Esophagus squamous epithelium (tissue), 5 donors: ENCODE results near the gene ACSF3. TPM values are rescaled to one million over a fixed set of nuclear protein-coding genes. Genes with fewer than 3 reads are reported as not detected.

ENCODE experiments used
- DNase-seq: peaks from one replicate; lab custom pipeline; 2025; lab: John Stamatoyannopoulos, UW
- H3K27ac ChIP-seq, 4 donors: fragments of 200-600 bp; sonication (generic); one replicate each; pipeline ENCODE4 v1.5.1; 2016 to 2019; ENCODE audit warnings: mild to moderate bottlenecking in 1 of 4
- H3K27me3 ChIP-seq, 4 donors: fragments of 200-600 bp; sonication (generic); 1 replicate in 3 of 4; 2 replicates in 1 of 4; pipeline versions ENCODE4 v1.5.1 to v1.6.0; 2017 to 2021; ENCODE audit warnings: antibody characterized with exemption in 1 of 4
- H3K36me3 ChIP-seq, 3 donors: fragments of 200-600 bp; sonication (generic); one replicate each; pipeline ENCODE4 v1.5.1; 2016 to 2019
- H3K4me1 ChIP-seq, 3 donors: fragments of 200-600 bp; sonication (generic); one replicate each; pipeline ENCODE4 v1.5.1; 2017 to 2019
- H3K4me3 ChIP-seq, 4 donors: fragments of 200-600 bp; sonication (generic); 1 replicate in 3 of 4; 2 replicates in 1 of 4; pipeline ENCODE4 v1.5.1; 2016 to 2019; ENCODE audit warnings: mild to moderate bottlenecking in 2 of 4, moderate library complexity in 1 of 4
- H3K9me3 ChIP-seq, 3 donors: fragments of 200-600 bp; sonication (generic); one replicate each; pipeline ENCODE4 v1.5.1; 2016 to 2019
- CTCF ChIP-seq, 6 experiments: fragments of 450-650 bp in 4 of 6; fragments of 200-600 bp in 2 of 6; sonication (generic) in 2 of 6; IDR thresholded peaks; one replicate each; pipeline ENCODE4 v1.5.1; 2016 to 2019; ENCODE audit warnings: antibody characterized with exemption in 6 of 6, mild to moderate bottlenecking in 4 of 6, moderate library complexity in 4 of 6
- POLR2A ChIP-seq, 4 donors: fragments of 450-650 bp; IDR thresholded peaks; one replicate each; pipeline ENCODE4 v1.6.1; 2017; ENCODE audit warnings: antibody characterized with exemption in 4 of 4, mild to moderate bottlenecking in 4 of 4, moderate library complexity in 3 of 4
- WGBS, 2 donors: methylation state at CpG; one replicate each; pipeline ENCODE4 v1.1.5; 2018; 5-methylcytosine and 5-hydroxymethylcytosine counted together
- intact Hi-C: fragments of 100-400 bp; cut with DNase I; formaldehyde crosslinking; loops from one replicate; pipeline ENCODE4 v1.15.0; 2022
- total RNA-seq, 4 donors: library from RNA; depleted of rRNA; stranded (reverse); fragments of >200 nt; gene quantifications; one replicate each; pipeline ENCODE4 v1.1.0, GENCODE V29; 2016
- donor health status: DM: yes; HTN: yes; CAD: no.

The ACSF3 gene
- total RNA-seq, 4 donors from 2014 or later: 15.1 to 21.1 (median 17.4) TPM

- TF ChIP-seq CTCF (IDR thresholded peaks at IDR 0.05): no peak
- no peak for TF ChIP-seq POLR2A (IDR thresholded peaks at IDR 0.05)
- Histone ChIP-seq H3K27ac (no peak overlapping the region), H3K27me3 (no peaks in the 10 kb centered on the region), H3K4me1 (peaks cover 0 to 11% (median 0%) of the 10 kb centered on the region in 3 donors), H3K36me3 (peaks cover 20 to 88% (median 40%) of the 10 kb centered on the region in 3 donors), H3K9me3 (no peaks in the 10 kb centered on the region), H3K4me3 (no peak overlapping the region)
- DNase-seq: no peak
- WGBS, 2 donors: 94 to 100% methylated on average over 4 to 10 of the region's 27 CpGs
- intact Hi-C loops: no loop called here
These were observed 8.9 kb downstream of the ACSF3 start for GRCh38 chr16:89102481-89103073.

- DNase-seq: no peak
- Histone ChIP-seq H3K36me3 (peaks cover 20 to 94% (median 40%) of the 10 kb centered on the region in 3 donors), H3K4me3 (no peak overlapping the region), H3K27me3 (no peaks in the 10 kb centered on the region), H3K4me1 (peaks cover 0 to 6% (median 0%) of the 10 kb centered on the region in 3 donors), H3K9me3 (no peaks in the 10 kb centered on the region), H3K27ac (no peak overlapping the region)
- TF ChIP-seq POLR2A (IDR thresholded peaks at IDR 0.05) (no peak), CTCF (IDR thresholded peaks at IDR 0.05) (no peak)
- WGBS, 2 donors: 91% methylated on average over 18 to 21 of the region's 22 CpGs
- intact Hi-C loops: no loop called here
These were observed 9.5 kb downstream of the ACSF3 start for GRCh38 chr16:89103156-89103555.

GRCh38 chr16:89103781-89104180, 10.1 kb downstream of the ACSF3 start:
- 100% methylated on average over 3 of the region's 16 CpGs for WGBS, 2 donors
- peaks cover 20 to 97% (median 40%) of the 10 kb centered on the region in 3 donors for H3K36me3 ChIP-seq
- DNase-seq: no peak

GRCh38 chr16:89104303-89104702, 10.7 kb downstream of the ACSF3 start:
- WGBS, 2 donors: 74 to 95% methylated on average over 3 to 7 of the region's 10 CpGs
- Histone ChIP-seq H3K4me3 (no peak overlapping the region), H3K27ac (no peak overlapping the region), H3K27me3 (no peaks in the 10 kb centered on the region), H3K36me3 (peaks cover 20 to 92% (median 40%) of the 10 kb centered on the region in 3 donors), H3K4me1 (no peaks in the 10 kb centered on the region), H3K9me3 (no peaks in the 10 kb centered on the region)
- no peak for DNase-seq
- intact Hi-C loops: no loop called here
- TF ChIP-seq CTCF (IDR thresholded peaks at IDR 0.05) (no peak), POLR2A (IDR thresholded peaks at IDR 0.05) (no peak)

More at GRCh38 chr16:89103781-89104180, 10.1 kb downstream of the ACSF3 start:
- TF ChIP-seq POLR2A (IDR thresholded peaks at IDR 0.05): no peak
- no peak for TF ChIP-seq CTCF (IDR thresholded peaks at IDR 0.05)
- H3K9me3 ChIP-seq: no peaks in the 10 kb centered on the region
- H3K27me3 ChIP-seq: no peaks in the 10 kb centered on the region
- H3K27ac ChIP-seq: no peak overlapping the region
- no peaks in the 10 kb centered on the region for H3K4me1 ChIP-seq
- intact Hi-C loops: no loop called here
- no peak overlapping the region for H3K4me3 ChIP-seq

- Histone ChIP-seq H3K27ac (no peak overlapping the region), H3K9me3 (no peaks in the 10 kb centered on the region), H3K4me3 (no peak overlapping the region), H3K4me1 (no peaks in the 10 kb centered on the region), H3K27me3 (no peaks in the 10 kb centered on the region), H3K36me3 (peaks cover 20 to 88% (median 40%) of the 10 kb centered on the region in 3 donors)
- intact Hi-C loops: no loop called here
- WGBS, 2 donors: 79 to 85% methylated on average over 15 to 17 of the region's 23 CpGs
- DNase-seq: no peak
- no peak for TF ChIP-seq CTCF (IDR thresholded peaks at IDR 0.05)
- TF ChIP-seq POLR2A (IDR thresholded peaks at IDR 0.05): no peak
These were observed 11.4 kb downstream of the ACSF3 start for GRCh38 chr16:89104930-89105571.
